Stimulated activated CD8-positive, alpha-beta memory T cell treated with anti-CD3 and anti-CD28 coated beads, Interleukin-4, amount 100 ng/mL, for 4 hours (primary cell): ENCODE measurements around the gene CMTM7.
A peak's percentile ranks its signal among the peaks of the same experiment; 100 is the strongest.

ENCODE experiments used
- DNase-seq, 2 donors: peaks; one replicate each; pipeline ENCODE4 v3.0.0-alpha.2; 2020; ENCODE audit warnings: low read depth in 2 of 2, low spot score in 1 of 2

The CMTM7 gene

DNA sequence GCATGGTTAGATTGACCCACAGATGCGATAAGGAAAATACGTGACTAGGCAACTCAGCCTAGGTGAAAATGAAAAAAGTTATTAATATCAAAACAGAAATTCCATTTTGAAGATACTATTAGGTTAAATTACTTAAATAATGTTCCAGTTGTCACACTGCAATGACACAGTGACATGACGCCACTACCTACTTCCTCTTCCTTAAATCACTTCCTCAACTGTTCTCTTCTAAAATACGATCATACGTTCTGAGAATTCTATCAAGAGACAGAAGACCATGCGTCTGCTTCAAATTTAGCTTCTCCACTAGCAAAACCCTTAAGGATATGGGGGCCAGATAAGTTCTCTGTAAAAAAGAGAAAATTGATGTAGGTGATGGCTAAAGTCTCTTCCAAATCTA, 92.8 kb downstream of the CMTM7 start:
- no peak for DNase-seq

DNA sequence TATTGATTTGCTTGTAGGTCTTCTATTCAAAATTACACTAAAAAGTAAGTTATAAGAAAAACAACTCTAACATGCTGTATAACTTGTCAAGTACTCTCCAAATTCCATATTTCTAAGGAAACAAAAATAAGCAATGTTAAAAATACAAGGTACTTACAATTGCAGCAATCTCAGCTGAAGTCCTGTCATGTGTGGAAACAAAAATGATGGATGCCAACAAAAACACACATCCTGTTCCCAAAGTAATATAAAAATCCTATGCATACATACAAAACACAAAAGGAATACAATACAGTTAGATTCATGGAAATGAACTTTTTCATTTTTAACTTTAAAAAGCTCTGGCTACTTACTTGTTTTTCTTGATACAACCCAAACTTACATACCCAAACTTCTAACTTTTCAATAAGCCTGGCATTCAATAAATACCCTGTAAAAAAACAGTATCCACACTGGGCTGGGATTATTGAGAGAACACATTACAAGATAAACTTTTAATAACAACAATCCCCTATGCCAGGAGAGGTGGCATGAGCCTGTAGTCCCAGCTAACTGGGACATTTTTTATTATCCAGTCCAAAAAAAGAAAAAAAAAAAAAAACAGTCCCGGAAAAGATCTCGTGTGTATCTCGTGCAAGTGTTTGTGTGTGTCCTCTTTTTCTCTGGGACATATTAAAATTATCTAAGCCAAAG, 96.3 kb downstream of the CMTM7 start:
- DNase-seq, result no peak

DNA sequence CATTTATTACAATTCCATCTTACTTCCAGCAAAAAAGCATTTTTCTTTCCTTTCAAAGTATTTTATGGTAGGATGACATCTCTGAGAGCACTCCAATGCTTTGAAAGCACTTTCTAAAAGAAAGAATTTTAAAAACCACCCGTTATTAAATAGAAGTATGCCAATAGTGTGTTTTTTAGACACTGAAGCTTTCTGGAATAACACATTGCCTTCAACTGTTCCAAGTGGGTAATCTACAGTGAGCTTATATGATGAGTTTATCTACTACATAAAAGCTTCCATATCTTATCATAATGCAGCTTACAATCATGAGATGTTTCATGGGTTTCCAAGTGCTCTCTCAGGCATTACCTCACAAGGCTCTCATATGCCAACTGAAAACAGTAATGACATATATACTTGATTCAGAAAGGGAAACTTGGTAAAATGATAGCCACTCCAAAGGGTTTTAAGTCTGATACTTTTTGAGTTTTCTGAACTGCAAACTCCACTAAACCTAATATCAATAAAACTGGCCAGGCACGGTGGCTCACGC, 96.9 kb downstream of the CMTM7 start:
- no peak for DNase-seq

DNA sequence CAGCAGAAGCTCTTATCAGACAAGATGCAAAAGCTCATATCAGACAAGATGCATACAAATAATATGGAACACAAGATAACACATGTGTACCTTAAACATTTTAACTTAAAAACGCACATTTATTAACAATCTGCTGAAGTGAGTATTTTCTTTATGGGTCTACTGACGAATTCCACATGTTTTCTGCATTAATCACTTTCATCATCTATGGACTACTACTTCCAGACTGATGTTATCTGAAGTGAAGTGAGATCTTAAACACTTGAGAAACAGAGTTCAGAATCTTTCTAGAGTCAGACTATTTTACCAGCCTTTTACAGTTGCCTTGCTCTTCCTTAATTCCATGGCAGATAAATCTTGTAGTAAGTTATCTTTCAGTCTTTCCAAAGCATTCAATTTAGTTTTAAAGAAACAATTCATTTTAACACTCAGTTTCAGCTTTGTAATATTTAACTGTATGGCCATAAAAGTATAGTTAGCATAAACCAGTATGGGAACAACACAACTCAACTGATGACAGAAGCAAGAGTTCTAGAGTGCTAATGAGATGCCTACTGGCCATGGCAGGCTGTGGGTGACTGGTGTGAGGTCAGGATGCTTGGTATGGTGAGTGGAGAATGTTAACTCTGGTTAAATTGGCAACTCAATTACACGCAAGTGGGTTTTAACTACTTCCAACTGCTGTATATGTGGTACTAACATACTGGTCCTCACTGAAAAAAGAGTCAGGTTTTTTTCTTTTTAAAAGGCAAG, 101.2 kb downstream of the CMTM7 start:
- DNase-seq, result no peak

DNA sequence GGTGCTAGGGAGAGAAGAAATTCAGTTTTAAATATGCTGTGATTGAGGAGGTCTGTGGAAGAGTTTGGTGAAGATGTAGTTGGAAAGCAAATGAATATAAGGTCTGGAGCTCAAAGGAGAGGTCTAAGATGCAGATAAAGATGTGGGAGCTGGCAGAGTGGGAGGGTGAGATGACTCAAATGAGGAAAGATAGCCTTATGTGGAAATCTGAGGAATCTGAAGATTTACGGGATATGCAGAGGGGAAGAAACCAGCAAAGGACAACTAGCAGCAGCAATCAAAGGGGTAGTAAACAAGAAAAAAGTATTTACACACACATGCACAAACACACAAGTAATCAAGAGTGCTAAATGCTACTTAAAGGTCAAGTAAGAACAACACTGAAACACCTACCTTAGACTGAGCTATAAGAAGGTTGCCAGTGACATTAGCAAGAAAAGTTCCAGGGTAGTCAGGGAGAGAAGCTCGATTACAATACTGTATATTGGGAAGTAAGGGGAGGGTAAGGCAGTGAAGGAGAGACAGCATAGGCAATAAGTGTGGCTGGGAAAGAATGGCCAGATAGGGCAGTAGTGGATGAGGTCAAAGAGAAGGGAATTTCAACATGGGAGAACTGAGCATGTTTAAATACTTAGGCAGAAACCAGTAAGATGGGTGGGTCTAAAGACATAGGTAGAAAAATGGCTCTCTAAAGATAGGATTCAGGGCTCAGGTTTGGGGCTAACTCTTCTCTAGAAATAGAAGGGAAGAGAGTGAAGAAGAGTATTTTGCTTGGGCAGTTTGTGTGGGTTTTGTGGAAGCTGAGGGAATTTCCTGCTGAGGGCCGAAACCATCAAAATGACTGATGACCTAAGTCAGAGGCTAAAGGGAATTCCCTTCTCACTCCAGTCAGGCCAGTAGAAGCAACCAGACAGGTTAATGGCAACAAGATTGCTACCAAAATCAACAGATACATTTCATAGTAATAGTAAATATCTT, 102.1 kb downstream of the CMTM7 start:
- no peak for DNase-seq

DNA sequence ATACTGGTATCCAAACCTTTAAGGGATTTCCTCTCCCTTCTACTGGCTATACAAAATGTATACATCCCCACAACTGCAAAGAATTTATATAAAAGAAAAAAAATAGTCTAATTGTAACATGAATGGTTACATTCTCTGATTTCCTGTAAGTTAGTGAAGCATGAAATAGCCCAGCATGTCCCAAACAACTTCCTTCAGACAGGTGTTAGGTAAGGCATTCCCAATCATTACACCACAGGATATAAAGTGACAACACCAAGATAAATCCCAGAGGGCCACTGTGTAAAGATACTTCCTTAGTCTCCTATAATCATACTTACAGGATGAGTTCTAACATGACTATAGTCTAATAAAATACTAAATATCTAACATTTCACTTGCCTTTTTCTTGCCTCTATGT, 103.4 kb downstream of the CMTM7 start:
- DNase-seq, result no peak

DNA sequence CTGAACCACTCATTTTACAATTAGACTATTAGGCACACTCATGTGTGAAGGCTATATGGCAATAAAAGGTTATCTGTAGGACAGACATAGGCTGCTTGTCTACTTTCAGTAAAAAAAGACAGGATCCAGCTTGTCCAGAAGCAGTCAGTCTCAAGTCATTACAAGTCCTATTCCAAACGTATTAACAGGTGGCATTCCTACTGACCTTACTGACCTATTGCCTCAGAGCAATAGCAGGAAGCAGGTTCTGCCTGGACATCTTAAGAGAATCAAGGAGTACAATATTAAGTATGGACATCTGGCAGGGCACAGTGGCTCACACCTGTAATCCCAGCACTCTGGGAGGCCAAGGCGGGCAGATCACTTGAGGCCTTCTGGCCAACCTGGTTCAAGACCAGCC, 104.0 kb downstream of the CMTM7 start:
- DNase-seq, result no peak

DNA sequence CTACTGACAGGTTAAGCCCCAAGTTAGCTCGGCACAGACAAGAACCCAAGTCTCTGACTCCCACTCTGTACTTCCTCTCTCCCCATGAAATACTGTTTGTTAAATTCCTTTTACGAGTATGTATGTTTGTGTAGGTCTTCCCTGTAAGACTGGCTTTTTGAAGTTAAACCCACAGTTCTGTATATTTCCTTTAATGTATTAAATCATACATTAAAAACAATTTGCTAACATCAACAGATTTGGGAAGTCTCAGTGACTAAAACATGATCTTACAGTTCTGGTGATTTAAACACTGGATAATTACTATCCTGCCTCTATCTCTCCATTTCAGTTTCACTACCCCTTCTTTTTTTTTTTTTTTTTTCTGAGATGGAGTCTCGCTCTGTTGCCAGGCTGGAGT, 106.6 kb downstream of the CMTM7 start:
- DNase-seq, result no peak

DNA sequence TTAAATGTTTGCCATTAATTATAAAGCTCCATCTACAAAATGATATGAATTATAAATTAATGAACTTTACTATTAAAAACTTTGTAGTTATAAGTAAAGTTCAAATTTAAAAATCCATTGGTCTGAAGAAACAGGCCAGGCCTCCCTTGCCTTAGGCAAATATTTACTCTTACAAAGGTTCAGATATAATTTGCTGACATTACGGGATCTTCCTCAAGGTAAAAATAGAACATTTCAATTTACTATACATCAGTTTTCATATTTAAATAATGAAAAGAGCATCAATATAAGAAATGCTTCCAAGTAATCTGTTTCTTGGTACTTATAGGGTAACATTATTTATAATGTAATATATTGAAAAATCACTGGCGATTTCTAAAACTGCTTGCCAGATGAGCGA, 107.3 kb downstream of the CMTM7 start:
- no peak for DNase-seq

DNA sequence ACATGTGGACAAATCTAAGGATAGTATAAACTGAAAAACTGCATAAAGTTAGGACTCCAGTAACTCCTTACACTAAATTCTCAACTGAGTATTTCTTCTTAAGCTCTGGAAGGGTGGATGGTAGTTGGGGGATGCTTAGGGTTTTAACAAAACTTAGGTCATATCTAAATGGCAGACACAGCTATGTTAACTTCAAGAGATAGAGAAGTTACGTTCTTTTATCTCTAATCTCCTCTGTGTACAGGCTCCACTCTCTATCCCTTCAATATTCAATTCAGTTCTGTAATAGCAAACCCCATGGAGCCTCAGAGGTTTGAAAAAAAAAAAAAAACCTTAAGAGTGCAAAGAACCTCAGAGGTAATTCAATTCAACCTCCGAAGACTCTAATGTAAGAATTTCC, 107.9 kb downstream of the CMTM7 start:
- no peak for DNase-seq

DNA sequence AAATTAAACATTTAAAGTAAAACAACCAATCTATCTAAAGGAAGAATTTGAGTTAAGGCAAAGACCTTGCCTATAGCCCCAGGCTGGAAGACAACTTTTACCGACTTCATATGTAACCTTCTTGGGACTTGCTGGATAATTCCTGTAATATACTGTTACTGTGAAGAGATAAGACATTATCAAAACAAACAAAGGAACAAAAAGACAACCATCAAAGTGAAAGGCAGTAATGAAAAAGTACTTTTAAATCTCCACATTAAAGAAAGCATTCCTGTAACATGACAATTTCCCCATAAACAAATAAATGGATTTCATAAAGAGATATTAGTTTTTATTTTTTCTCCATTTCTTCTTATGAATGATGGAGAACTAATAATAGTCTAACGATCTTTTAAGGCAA, 108.6 kb downstream of the CMTM7 start:
- DNase-seq, result no peak

DNA sequence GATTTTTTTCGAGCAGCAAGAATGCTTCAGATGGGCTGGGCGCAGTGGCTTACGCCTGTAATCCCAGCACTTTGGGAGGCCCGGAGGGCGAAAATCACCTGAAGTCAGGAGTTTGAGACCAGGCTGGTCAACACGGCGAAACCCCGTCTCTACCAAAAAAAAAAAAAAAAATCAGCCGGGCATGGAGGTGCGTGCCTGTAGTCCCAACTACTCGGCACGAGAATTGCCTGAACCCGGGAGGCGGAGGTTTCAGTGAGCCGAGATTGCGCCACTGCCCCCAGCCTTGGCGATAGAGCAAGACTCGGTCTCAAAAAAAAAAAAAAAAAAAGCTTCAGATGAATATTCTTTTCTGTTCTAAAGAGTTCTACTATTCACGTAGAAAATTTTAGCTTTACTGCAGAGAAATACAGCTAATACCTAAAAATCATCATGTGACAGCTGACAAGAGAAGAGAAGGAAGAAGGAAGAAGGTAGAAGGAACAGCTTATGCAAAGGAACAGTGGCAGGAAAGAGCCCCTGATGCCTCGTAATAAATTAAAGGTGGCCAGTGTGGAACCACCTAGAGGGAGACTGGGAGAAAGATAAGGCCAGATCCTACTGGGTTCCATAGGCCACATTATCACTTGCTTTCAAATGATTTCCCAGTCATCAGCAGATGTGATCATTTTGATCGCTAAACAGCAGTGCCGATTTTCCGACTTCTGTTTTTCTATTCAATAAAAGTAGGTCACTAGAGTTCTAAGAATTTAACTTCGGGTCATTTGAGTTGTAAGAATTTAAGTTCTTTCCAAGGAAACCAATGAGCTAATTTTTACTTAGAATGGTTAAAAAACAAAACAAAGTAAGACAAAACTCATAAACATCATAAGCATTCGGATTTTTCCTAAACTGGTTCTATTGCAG, 109.5 kb downstream of the CMTM7 start:
- DNase-seq, result no peak

DNA sequence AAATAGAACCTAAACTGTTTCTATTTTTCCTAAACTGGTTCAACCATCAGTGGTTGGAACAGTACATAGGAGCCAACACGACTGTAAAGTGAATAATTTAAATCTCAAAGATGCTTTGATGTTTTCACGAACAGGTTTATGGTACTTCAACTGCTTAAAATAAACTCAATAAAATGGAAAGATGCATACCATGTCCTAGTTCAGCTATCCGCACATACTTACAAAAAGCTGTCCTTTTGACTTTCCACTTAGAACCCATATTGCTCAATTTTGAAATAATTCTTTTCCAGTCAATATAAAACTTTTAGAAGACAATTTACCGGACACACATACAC, 110.1 kb downstream of the CMTM7 start:
- no peak for DNase-seq

DNA sequence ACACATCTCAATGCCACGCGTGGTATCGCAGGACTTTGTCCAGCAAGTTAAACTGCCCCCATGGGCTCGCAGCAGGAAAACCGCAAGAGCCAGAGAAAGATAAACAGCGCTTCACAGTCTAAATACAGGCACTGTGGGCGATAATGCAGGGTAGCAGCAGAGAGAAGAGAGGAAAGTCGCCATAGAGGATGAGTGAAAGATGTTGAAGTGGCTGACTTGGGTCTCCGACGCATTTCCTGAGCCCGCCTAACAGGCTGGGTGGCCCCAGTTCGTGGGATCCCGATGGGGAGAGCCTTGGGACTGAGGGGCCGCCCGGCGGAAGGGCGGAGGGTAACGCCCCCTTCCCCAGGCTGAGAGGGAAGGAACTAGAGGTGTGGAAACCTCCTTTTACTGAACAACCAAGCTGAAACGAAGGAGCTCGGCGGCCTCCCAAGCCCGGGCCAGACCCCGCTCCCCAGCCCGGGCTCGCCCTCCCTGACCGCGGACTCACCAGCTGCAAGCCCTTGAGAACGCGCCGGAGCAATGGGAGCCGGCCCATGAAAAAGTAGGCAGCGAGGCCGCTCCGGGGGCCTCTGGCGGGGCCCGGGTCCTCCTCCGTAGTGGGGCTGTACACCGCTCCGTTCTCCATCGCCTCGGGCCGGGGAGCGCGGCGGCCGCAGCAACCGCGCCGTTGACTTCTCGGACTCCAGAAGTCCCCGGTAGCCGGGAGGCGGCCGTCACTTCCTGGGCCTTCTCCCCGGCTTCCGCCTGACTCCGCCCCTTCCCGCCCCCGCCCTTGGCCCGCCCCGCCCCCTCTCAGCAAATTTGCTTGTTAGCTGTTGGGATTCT, 110.7 kb downstream of the CMTM7 start, which contains the start of gene CMTM6:
Gene CMTM6, minus strand, starts transcription at position 735 of the 828 bp plus-strand sequence. Its CDS starts 107 bp downstream, at position 628.
- peak; percentile 35 to 46 for DNase-seq

DNA sequence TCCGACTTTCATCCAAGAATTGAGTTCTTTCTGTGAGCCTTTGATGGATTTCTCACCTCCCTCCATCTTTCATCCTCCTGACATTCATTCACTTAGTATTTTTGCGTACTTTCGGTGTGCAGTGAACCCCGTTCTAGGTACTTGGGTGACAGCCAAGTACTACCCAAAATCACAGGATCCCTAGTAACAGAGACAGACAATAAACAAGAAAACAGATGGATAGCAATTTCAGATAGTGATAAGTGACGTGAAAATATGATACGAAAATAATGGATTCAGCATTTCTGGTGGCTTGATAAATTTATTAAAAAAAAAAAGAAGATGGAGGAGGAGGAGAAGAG, 111.3 kb downstream of the CMTM7 start:
- DNase-seq, result no peak
